Activated CD8-positive, alpha-beta memory T cell treated with anti-CD3 and anti-CD28 coated beads for 1 hour (primary cell): ENCODE data around the gene SLC39A2.
"Not testable (repeated sequence)": the region's sequence is repeated elsewhere in the genome, so short reads cannot be mapped to it uniquely, and the experiment has no call there.

Experiments
- DNase-seq, 2 donors: peaks; one replicate each; pipeline ENCODE4 v3.0.0-alpha.2; 2020; ENCODE audit warnings: low read depth in 1 of 2; ENCODE audit errors: extremely low read depth in 1 of 2

The SLC39A2 gene

DNA sequence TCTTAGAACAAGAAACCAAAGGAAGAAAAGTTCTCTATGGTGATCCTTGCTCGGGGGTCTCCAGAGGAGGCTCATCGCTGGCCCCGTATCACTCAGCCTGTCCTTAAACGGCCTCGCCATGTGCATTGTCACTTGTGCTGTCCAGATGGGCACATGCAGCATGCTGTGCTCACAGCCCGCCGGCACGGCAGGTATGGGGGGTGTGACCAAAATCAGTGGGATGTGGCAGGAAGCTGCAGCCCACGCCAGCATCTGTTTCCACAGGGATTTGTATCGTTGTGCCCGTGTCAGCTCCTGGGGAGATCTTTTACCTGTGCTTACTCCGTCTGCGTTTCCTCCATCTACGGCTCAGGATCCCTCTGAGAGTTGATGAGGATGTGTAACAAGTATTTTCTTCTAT lies 2.6 kb upstream of the SLC39A2 start:
- no peak for DNase-seq

DNA sequence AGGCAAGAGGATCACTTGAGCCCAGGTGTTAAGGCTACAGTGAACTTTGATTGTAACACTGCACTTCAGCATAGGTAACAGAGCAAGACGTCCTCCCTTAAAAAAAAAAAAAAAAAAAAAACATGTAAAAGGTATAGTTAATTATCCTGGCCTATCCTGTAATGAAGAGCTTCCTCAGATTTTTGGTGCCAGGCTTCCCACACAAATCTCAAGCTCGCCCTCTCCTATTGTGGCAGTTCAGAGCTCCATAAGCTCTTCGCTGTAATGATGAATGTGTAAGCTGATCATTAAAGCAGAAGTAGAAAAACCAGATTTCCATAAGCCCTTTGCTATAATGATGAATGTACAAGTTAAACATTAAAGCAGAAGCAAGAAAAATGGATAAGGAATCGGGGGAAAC lies 2.0 kb upstream of the SLC39A2 start:
- no peak for DNase-seq

DNA sequence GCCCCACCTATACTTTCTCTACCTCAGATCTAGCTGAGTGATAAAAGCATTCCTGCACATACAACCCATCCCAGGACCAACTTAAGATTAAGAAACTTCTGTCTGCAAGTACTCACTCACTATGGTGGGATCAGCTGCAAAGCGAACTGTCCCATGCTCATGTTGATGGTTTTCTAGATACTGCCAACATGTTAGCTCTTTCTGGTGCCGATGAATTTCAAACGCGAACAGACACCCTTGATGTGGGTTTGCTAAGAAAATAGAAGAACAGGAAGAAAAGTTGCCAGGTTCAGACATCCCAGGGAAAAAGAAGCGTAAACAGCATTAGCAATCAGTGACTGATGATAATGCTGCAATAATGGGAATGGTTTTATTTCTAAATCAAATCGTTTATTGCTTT lies 1.5 kb upstream of the SLC39A2 start:
- no peak for DNase-seq

DNA sequence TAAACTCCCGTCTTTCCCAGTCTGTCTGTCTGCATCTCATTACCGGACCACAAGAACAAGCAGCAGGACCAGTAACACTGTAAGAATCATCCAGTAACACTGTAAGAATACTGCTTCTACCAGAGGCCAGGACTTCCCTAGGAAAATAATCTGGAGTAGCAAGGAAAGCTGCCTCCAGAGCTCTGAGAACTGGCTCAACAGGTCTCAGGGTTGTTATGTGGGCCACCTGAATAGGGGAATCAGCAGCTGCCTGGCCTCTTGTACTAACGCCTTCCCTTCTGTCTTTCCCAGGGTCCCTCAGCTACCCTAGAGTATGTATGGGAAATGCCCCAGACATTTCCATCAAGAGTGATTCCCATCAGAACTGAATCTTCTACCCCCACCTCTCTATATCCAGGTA lies 954 bp upstream of the SLC39A2 start:
- DNase-seq: no peak

DNA sequence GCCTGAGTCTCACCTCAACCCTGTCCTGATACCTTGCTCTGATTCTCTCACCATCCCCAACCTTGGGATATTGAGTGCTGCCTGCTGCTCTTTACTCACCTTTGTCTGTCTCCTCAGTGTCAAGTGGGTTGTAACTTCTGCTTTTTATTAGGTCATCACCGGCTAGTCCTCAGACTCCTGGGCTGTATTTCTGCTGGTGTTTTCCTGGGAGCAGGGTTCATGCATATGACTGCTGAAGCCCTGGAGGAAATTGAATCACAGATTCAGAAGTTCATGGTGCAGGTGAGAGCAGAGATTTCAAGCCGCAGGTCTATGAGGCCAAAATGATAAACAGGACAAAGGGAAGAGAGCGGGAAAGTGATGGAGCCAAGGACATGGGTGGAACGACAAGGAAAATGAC lies 498 bp downstream of the SLC39A2 start:
- DNase-seq: no peak

DNA sequence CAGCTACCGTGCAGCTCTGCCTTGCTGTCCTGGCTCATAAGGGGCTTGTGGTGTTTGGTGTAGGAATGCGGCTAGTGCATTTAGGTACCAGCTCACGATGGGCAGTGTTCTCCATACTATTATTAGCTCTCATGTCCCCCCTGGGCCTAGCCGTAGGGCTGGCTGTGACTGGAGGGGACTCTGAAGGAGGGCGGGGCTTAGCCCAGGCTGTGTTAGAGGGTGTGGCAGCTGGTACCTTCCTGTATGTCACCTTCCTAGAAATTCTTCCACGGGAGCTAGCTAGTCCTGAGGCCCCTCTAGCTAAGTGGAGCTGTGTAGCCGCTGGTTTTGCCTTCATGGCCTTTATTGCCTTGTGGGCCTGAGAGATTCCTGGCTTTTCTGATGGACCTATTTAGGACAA lies 2.1 kb downstream of the SLC39A2 start:
- no peak for DNase-seq

DNA sequence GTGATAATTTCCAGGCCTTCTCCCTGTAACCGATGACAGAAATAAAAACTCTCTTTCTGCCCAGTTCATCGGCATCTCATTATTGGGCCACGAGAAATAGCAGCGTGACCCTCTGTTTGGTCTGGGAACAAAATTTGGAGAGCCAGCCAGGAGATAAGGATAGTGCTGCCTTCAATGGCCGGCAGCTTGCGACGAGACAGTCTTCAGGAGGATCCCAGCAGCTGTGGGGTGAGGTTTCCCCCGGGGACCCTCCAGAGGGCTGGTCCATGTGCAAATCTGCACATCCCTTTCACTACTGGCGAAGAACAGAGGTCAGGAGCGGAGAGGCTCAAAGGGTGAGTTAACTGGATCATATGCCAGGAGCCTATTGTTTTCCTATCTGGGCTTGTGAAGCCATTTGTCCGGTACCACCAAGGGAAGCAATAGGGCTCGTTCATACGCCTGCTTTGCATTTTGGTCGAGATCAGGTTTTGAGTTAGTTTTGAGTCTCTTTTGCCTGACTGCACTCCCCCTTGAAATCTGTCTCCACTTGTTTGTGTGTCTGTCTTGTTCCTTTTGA lies 4.8 kb downstream of the SLC39A2 start:
- DNase-seq: no peak

DNA sequence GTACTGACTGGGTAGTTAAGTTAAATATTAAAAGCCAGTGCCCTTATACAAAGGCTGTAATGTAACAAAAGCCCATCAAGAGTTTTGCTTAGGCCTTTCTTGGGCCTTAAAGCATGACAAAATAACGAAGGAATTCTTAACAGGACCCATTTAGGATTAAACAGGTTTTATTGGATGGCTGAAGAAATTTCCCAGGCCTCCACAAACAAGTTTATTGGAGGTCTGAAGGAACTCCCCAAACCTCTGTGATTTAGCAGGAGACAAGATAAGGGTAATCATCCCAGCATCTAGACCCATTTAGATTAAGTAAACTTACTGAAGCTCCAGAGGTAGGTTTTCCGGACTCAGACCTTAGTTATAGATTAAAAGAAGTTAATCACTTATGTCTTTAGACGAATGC lies 10.6 kb downstream of the SLC39A2 start:
- DNase-seq: not testable (repeated sequence)

DNA sequence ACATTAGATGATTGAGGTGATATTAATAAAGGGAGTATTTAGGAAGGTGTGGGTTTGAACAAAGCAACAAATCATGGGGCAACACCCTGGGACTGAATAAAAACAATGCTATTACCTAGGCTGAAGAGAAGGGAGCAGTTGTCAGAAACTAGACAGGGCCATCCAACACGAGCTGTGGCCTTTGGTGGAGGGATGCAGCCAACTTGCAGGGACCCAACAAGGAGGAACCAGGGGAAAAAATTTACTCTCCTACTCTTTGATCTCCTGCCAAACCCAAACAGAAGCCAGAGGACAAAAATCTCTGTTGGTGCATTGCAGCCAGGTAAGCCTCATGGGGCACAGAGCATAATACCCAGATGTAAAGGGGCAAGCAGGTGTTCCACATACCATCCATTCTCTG lies 12.0 kb downstream of the SLC39A2 start:
- DNase-seq: no peak

DNA sequence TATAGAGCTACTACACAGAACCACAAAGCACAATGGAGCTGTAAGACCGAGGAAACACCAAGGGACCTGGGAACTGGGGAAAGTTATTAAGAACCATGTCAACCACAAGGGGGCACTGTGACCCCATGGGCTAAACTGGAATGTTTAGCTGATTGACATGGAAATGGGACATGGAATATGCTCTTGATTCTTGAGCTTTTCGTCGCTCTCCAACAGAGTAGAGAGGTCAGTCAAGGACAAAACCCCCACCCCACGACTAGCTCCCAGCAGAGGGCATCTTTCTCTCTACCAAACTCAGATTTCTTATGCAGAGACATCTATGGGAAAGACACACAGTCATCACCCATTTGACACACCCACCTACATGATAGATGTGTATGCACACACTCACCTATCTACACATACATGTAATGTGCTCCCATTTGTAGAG lies 15.7 kb downstream of the SLC39A2 start:
- DNase-seq: peak; percentile 51 to 76

DNA sequence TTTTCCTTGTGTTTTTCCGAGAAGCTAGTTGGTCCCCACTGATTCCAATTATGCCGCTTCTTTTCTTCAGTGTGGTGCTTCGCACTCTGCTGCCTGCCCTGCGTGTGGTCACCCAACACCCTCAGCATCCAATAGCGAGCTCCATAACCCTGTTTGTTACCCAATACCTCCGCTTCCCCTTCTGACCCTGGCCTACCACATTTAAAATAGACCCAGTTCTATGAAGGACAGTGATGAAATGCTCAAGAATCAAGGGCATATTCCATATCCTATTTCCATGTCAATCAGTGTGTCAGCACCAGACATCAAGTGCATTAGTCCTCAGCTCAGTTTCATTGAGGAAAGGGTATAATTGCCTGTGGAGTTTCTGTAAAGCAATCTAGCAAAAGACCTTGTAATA lies 16.2 kb downstream of the SLC39A2 start:
- no peak for DNase-seq

DNA sequence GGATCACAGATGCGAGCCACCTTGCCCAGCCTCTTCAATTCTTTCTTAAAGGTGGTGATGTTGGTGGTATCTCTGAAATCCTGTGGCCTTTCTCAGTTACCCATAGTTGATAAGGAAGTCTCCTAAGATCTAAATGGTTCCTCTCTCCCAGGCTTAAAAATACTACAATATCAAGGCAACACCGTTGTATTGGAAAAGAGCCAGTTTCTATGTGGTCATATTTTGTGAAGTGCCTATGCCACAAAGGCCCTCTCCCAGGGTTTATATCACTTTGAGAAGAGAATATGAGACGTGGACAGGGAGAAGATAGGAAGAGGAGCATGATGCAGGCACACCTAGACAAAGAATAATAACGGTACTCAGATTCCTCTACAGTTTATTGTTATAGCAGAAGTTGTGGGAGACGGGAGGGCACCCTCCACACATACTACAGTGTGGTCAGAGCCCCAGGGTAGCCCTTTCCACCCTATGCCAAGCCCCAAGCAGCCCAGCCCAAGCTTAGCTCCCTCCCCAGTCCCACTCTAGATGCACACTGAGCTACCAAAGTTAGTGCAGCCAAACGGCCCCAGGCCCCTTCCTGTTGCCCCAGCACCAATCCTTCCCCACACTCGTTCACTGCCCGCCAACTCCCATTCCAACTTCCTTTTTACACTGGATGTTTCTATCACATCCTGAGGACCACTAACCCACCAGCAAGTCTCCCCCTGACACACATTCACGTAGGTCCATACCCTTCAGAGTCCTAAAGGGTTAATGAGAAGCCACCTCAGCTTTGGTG lies 17.5 kb downstream of the SLC39A2 start:
- no peak for DNase-seq

DNA sequence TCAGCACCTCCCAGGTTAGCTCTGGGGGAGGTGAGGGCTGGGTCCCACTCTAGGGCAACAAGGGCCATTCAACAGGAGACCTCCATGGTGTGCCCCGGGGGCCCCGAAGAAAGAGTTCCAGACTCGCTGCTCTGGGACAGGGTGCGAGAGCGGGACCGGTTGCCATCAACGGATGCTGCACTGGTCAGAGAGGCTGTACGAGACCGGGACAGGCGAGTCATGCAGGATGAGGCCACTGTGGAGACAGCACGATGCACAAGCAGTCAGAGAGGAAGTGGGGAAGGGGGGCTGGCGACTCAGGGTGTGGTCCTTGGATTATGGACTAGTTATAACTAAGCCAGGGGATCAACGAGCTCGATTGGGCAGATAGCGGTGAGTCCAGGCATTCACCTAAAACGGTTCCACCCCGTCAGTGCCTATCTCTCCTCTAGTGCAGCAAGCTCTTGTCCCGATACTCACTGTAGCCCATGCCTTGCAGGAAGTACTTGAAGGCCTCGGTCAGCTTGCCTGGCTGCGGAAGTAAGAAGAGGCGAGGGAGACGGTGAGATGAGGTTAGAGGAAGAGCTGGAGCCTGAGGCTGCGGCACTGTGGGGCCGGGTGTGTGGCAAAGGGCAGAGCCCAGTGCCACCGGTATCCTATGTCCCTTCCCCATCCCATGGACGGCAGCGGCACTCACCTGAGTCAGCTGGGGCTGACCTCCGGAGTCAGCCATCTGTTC lies 18.6 kb downstream of the SLC39A2 start:
- no peak for DNase-seq

DNA sequence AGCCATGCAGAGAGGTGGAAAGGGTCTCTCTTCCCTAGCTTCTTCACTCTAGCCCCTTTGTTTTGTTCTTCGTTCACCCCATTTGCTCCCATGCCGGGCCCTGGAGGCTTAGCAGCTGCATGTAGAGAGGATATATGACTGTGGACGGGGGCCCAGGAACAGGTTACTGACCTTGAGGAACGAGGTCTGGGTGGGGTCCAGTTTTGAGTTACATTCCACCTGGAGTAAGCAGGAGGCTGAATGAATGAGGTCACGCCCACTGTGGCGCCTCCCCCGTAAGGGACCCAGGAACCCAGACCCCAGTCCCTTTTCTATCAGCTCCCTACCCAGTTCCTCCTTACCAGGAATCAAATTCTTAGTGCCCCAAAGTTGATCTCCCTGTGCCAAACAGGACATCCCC lies 19.2 kb downstream of the SLC39A2 start:
- DNase-seq: no peak

DNA sequence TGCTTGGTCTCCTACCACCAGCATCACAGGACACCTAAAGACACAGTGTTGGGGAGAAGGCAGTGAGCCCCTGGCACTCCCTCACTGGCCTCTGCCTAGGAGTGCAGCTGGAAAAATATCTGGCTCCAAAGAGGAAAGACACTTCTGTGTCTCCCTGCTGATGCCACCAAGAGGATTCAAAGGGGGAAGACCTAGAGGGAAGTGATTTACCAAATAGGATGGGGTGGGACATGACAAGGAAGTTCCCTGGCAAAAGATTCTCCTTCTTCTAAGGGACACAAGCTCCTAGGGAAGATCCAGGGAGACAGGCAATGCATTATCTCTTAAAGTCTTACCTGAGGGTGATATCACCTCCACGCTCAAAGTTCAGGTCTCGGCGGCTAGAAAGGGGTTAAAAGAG lies 19.7 kb downstream of the SLC39A2 start:
- no peak for DNase-seq

DNA sequence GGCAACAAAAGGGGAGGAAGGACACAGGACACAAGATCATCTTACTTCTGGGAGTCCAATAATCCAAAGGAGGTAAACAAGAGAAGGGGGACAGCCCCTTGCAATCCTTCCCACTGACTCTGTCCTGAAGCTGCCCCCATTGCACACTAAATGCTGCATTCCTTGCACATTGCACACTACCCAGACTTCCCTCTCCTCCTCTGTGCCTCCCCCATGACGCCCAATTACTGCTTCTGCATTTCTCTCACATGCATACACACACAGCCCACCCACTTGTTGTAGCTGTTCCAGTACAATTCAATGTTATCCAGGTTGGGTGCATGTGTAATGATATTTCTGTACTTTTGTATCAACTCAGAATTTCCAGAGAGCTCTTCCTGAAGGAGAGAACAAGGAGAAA lies 20.3 kb downstream of the SLC39A2 start:
- DNase-seq: no peak

DNA sequence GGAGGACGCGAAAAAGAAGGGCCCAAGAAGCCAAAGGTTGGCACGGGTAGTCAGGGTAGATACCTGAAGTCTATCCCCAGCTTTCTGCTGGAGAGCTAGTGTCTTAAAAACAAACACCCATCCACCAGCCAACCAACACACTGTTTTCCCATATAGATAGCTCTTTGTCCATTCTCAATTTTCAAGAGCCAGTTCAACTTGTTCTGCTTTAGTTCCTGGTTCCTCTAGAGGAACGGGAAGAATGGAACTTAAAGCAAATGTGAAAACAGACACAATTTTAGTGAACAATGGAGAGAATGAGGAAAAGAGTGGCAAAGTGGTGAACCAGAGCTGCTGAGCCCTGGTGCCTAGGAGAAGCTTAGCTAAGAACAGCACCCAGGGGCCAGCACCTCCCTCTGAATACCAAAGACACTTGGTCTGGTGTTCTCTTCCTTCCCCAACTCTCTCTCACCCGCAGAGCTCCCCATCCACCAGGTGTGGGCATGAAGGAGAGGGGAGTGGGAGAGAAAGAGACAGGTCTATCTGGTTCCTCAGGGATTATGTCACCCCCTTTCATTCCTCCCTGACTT lies 22.0 kb downstream of the SLC39A2 start:
- DNase-seq: no peak

DNA sequence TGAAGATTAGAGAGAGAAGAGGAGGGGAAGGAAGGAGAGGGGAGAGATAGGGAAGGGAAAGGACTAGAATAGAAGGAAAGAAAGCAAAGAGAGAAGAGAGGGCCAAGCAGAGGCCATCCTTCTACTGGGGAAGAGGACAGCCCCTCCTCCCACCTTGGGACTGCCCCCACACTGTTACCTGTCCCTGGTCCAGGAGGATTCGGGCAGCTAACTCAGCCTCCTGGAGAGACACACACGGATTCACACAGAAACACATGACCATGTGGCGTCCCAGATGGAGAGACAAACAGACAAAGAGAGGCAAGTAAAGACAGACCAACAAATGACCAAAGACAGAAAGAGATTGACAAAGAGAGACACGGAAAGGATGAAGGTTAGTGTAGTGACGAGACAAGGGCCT lies 23.6 kb downstream of the SLC39A2 start:
- DNase-seq: no peak

DNA sequence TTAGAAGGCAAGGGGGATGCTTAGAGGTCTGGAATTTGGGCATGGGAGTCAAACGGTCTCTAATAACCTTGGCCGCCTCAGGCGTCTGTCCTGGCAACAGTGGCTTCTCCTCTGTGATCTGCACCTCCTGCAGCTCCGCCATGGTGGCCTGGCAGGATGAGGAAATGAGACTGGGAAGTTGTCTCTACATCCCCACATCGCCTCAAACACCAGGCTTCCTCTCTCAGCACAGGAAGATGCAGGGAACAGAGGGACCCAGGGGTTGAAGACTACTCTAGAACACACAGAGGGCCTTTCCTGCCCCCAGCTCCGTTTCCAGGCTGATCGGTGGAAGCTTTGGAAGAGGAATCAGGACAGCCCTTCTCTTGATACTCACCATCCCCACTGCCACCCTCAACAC lies 24.1 kb downstream of the SLC39A2 start:
- DNase-seq: no peak

DNA sequence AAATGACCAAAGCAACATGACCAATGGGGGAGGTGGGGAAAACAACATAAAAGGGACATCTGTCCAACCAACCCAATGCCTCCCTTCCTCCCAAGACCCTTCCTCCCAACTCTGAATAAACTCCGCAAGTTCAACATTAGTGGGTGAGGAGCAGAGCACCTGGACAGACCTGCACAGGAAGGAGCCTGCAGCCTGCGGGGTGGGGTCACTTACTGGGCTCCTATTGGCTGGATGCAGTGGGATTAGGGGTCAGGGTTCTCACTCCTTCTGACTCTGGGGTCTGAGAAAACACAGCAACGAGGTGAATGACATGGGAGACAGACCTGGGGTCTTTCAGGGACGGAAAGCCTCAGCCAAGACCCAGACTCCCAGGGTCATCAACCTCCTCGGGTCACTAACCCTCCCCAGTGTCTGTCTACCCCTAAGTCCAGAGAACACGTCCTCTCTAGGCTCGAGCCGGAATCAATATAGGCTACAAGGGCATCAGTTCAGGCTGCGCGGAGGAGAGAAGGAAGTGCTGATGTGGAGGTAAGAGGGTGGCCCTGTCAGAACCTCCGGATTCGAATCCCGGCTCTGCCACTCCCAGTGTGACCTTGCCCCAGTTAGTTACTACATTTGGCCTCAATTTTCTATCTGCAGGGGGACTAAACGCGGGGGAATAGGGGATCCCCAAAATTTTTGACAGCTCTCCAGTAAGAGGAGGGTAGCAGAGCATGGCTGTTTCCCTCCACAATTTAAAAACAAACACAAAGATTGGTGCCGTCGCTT lies 24.9 kb downstream of the SLC39A2 start:
- no peak for DNase-seq
